Activated naive CD8-positive, alpha-beta T cell treated with anti-CD3 and anti-CD28 coated beads for 36 hours (primary cell): ENCODE results near the gene TMPRSS2. TPM values are rescaled to one million over a fixed set of nuclear protein-coding genes. Genes with fewer than 3 reads are reported as not detected.

ENCODE experiments used
- DNase-seq: peaks from one replicate; pipeline ENCODE4 v3.0.0; 2021
- H3K27ac Mint-ChIP-seq: one replicate; pipeline ENCODE4 v1.8.0; 2022; ENCODE audit warnings: mild to moderate bottlenecking, moderate library complexity, mixed read lengths
- H3K27me3 Mint-ChIP-seq: one replicate; pipeline ENCODE4 v1.8.0; 2022; ENCODE audit warnings: mild to moderate bottlenecking, mixed read lengths
- H3K36me3 Mint-ChIP-seq: one replicate; pipeline ENCODE4 v1.8.0; 2021; ENCODE audit warnings: mild to moderate bottlenecking, mixed read lengths
- H3K4me1 Mint-ChIP-seq: one replicate; pipeline ENCODE4 v1.8.0; 2021; ENCODE audit warnings: mixed read lengths
- H3K4me3 Mint-ChIP-seq: one replicate; pipeline ENCODE4 v1.8.0; 2022; ENCODE audit warnings: mild to moderate bottlenecking, moderate library complexity, mixed read lengths
- H3K9me3 Mint-ChIP-seq: one replicate; pipeline ENCODE4 v1.8.0; 2022; ENCODE audit warnings: mixed read lengths
- total RNA-seq, 2 experiments: library from RNA; stranded (reverse); gene quantifications; one replicate each; pipeline ENCODE4 v1.2.3, GENCODE V29; 2021

Gene TMPRSS2
- total RNA-seq, 2 experiments from 2014 or later, result not detected

DNA sequence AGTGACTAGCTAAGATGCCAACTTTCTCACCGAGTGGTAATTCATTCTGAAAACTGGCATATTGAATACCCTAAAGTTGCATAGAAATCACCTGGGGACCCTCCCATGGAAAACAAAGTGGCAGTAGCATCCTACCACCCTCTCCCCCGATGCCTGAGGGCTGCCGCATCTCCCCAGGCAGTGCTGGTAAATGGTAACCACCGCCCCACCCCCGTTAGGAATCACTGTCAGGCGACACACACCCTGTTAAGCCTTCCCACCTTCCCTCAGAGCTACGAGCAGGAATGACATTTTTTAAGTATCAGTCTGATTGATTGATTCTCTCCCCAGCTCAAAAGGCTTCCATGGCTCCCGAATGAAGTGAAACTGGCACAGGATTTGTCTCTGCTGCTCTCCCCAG lies 28.3 kb downstream of the TMPRSS2 start:
- H3K36me3 Mint-ChIP-seq, result no peaks in the 10 kb centered on the region
- H3K4me1 Mint-ChIP-seq, result no peaks in the 10 kb centered on the region
- no peak overlapping the region for H3K27ac Mint-ChIP-seq
- DNase-seq, result no peak
- no peaks in the 10 kb centered on the region for H3K9me3 Mint-ChIP-seq
- H3K27me3 Mint-ChIP-seq, result peaks cover 8% of the 10 kb centered on the region
- no peak overlapping the region for H3K4me3 Mint-ChIP-seq

- H3K27me3 Mint-ChIP-seq, result peaks cover 8% of the 10 kb centered on the region
- H3K4me3 Mint-ChIP-seq, result no peak overlapping the region
- H3K9me3 Mint-ChIP-seq, result no peaks in the 10 kb centered on the region
- no peak overlapping the region for H3K27ac Mint-ChIP-seq
- no peaks in the 10 kb centered on the region for H3K36me3 Mint-ChIP-seq
- DNase-seq, result no peak
- H3K4me1 Mint-ChIP-seq, result no peaks in the 10 kb centered on the region
Observed at GRCh38 chr21:41478319-41479177, 29.4 kb downstream of the TMPRSS2 start.

DNA sequence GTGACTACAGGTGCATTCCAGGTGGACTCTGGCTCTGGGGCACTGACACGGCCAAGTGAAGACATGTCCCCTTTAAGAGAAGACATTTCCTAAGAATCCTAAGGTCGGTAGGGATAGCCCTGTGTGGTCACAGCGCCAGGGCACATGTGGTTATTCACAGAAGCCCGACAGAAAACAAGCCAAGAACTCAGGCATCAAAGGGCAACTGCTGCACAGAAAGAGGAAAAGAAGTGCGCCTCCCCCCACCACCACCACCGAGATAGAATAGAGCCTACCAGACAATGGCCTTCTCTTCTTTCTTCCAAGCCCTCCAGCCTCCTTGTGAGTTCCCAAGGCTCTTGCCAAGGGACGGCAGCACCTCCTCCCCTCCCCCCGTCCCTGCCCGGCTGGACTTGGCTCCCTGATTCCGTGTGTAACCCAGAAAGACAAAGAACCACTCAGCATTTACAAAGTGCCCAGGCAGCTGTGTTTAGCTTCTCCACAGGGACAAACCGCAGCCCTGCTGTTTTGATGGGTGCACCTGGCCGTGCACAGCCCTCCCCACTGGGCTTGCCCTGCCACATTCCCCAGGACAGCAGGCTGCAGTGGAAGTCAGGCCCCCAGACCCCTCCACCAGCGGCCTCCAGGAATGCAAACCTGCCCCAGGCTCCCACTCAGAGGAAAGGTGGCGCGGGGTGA lies 30.2 kb downstream of the TMPRSS2 start:
- no peak overlapping the region for H3K4me3 Mint-ChIP-seq
- H3K9me3 Mint-ChIP-seq, result no peaks in the 10 kb centered on the region
- no peak overlapping the region for H3K27ac Mint-ChIP-seq
- H3K4me1 Mint-ChIP-seq, result no peaks in the 10 kb centered on the region
- DNase-seq, result no peak
- H3K36me3 Mint-ChIP-seq, result no peaks in the 10 kb centered on the region
- peaks cover 8% of the 10 kb centered on the region for H3K27me3 Mint-ChIP-seq

DNA sequence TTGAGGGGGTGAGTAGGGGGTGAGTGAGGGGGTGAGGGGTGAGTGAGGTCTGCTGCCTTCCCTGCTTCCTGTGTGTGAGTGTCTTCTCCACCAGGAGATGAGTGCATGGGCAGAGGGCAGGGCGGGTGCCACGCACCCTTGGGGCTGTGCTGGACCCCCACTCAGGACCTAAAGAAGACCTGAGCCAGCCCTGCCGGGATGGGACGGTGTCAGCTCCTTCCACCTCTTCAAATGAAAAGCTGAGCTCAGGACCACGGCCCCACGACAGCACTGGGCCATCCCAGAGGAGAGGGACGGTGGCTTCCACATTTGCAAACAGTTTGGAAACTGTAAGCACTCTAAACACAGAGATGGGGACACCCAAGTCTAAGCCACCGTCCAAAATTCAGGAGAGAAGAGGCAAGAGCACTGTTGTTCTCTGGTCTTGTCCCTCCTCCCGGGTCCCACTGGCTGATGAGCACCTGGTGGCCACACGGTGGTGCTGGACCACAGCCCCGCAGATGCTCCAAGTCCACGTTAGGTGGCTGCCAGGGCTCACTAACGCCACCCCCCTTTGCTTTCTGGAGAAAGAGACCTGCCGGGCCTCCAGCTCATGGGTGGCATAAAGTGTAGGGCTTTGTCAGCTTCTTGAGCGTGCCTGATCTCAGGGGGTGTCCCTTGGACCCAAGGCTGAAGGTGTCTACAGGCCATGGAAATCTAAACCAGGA lies 32.1 kb downstream of the TMPRSS2 start:
- no peak for DNase-seq
- Mint-ChIP-seq H3K36me3 (no peaks in the 10 kb centered on the region), H3K9me3 (no peaks in the 10 kb centered on the region), H3K27ac (no peak overlapping the region), H3K4me3 (no peak overlapping the region), H3K4me1 (no peaks in the 10 kb centered on the region), H3K27me3 (peaks cover 8% of the 10 kb centered on the region)

- peaks cover 19% of the 10 kb centered on the region for H3K27me3 Mint-ChIP-seq
- H3K27ac Mint-ChIP-seq, result no peak overlapping the region
- no peak overlapping the region for H3K4me3 Mint-ChIP-seq
Observed at GRCh38 chr21:41472753-41473548, 35.0 kb downstream of the TMPRSS2 start.

DNA sequence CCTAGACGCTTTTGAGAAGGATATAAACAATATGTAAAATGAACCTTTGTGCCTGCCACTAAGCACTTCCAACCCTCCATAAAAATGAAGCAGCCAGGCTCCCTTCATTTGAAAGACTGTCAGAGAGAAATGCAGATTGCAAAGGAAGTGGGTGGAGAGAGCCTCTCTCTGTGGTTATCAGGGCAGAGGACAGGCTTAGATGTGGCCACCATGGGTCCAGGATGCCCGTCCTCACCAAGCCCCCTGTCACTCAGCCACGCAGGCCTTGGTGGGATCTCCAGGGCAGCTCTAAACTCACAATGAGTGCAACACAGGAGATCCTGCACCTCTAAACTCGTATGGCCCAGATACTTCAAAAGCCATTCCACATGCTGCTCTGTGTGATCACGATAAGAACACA lies 37.9 kb downstream of the TMPRSS2 start:
- H3K36me3 Mint-ChIP-seq, result no peaks in the 10 kb centered on the region
- H3K4me3 Mint-ChIP-seq, result no peak overlapping the region
- no peaks in the 10 kb centered on the region for H3K4me1 Mint-ChIP-seq
- DNase-seq, result no peak
- H3K27me3 Mint-ChIP-seq, result peaks cover 19% of the 10 kb centered on the region
- H3K27ac Mint-ChIP-seq, result no peak overlapping the region
- no peaks in the 10 kb centered on the region for H3K9me3 Mint-ChIP-seq

More at GRCh38 chr21:41472753-41473548, 35.0 kb downstream of the TMPRSS2 start:
- H3K9me3 Mint-ChIP-seq, result no peaks in the 10 kb centered on the region
- DNase-seq, result no peak
- no peaks in the 10 kb centered on the region for H3K36me3 Mint-ChIP-seq
- no peaks in the 10 kb centered on the region for H3K4me1 Mint-ChIP-seq

GRCh38 chr21:41466024-41466820 lies 41.7 kb downstream of the TMPRSS2 start:
- Mint-ChIP-seq H3K4me3 (no peak overlapping the region), H3K9me3 (no peaks in the 10 kb centered on the region), H3K27me3 (peaks cover 19% of the 10 kb centered on the region), H3K4me1 (no peaks in the 10 kb centered on the region), H3K36me3 (no peaks in the 10 kb centered on the region), H3K27ac (no peak overlapping the region)
- DNase-seq, result no peak

DNA sequence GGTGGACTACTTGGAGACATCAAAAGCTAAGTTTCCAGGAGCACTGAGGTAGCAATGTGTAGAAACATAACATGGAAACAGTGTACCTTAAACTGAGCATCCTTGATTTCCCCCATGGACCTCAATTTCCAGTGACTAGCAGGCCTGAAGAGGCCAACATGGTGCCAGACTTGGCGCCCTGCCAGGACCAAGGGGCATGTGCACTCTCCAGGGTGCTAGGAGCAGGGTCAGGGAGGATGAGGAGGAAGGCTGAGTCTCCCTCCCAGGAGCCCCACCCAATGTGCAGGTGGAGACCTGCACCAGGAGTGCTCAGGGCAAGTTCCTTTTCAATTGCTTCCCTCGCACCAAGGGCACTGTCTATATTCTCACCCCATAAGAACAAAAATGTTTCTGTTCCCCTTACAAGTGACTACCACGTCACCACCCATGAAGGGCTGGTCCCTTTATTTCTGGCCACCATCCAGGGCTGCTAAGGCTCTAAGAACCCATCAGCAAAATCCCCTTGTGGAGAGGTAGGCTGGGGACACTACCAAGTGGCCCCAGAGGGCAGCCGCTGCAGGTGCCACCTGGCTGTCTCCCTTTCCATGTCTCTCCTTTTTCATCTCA lies 42.7 kb downstream of the TMPRSS2 start:
- Mint-ChIP-seq H3K4me3 (no peak overlapping the region), H3K27me3 (peaks cover 19% of the 10 kb centered on the region), H3K27ac (no peak overlapping the region), H3K4me1 (peaks cover 3% of the 10 kb centered on the region), H3K36me3 (no peaks in the 10 kb centered on the region), H3K9me3 (no peaks in the 10 kb centered on the region)
- no peak for DNase-seq

GRCh38 chr21:41460578-41461527 lies 47.1 kb downstream of the TMPRSS2 start:
- Mint-ChIP-seq H3K27ac (no peak overlapping the region), H3K9me3 (no peaks in the 10 kb centered on the region), H3K4me3 (no peak overlapping the region), H3K27me3 (no peaks in the 10 kb centered on the region), H3K36me3 (peaks cover 3% of the 10 kb centered on the region), H3K4me1 (peaks cover 3% of the 10 kb centered on the region)
- DNase-seq, result peak; percentile 50

GRCh38 chr21:41459884-41460534 lies 47.9 kb downstream of the TMPRSS2 start:
- H3K4me3 Mint-ChIP-seq, result no peak overlapping the region
- H3K27ac Mint-ChIP-seq, result peak overlapping the region; percentile 11
- no peak for DNase-seq
- peaks cover 3% of the 10 kb centered on the region for H3K4me1 Mint-ChIP-seq
- peaks cover 3% of the 10 kb centered on the region for H3K36me3 Mint-ChIP-seq
- H3K9me3 Mint-ChIP-seq, result no peaks in the 10 kb centered on the region
- H3K27me3 Mint-ChIP-seq, result no peaks in the 10 kb centered on the region

DNA sequence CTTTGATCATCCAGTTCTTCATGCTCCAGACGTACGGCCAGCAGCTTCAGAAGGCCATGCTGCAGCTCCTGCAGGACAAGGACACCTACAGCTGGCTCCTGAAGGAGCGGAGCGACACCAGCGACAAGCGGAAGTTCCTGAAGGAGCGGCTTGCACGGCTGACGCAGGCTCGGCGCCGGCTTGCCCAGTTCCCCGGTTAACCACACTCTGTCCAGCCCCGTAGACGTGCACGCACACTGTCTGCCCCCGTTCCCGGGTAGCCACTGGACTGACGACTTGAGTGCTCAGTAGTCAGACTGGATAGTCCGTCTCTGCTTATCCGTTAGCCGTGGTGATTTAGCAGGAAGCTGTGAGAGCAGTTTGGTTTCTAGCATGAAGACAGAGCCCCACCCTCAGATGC lies 49.4 kb downstream of the TMPRSS2 start:
- Mint-ChIP-seq H3K27me3 (no peaks in the 10 kb centered on the region), H3K27ac (no peak overlapping the region), H3K9me3 (no peaks in the 10 kb centered on the region), H3K4me3 (no peak overlapping the region), H3K4me1 (peaks cover 3% of the 10 kb centered on the region), H3K36me3 (peaks cover 3% of the 10 kb centered on the region)
- DNase-seq, result no peak

DNA sequence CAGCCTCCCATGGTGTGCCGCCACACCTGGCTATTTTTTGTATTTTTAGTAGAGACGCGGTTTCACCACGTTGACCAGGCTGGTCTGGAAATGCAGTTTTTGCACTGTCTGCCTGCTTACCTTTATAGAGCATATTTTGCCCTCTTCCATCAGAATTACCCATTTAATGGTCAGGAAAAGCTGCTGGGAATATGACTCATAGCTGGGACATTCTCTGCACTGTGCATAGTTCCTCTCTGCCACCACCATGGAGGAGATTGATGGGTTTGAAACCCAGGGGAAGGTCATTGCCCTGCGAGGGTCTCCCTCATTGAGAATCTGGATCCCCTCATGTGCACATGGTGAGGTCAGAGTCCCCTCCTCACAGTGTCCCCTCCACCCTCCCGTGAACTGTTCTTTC lies 49.8 kb downstream of the TMPRSS2 start:
- no peak for DNase-seq
- Mint-ChIP-seq H3K4me1 (peaks cover 3% of the 10 kb centered on the region), H3K36me3 (peaks cover 5% of the 10 kb centered on the region), H3K9me3 (no peaks in the 10 kb centered on the region), H3K27ac (no peak overlapping the region), H3K4me3 (no peak overlapping the region), H3K27me3 (no peaks in the 10 kb centered on the region)
